ENCODE results near the gene RPL19.

The RPL19 gene

DNA sequence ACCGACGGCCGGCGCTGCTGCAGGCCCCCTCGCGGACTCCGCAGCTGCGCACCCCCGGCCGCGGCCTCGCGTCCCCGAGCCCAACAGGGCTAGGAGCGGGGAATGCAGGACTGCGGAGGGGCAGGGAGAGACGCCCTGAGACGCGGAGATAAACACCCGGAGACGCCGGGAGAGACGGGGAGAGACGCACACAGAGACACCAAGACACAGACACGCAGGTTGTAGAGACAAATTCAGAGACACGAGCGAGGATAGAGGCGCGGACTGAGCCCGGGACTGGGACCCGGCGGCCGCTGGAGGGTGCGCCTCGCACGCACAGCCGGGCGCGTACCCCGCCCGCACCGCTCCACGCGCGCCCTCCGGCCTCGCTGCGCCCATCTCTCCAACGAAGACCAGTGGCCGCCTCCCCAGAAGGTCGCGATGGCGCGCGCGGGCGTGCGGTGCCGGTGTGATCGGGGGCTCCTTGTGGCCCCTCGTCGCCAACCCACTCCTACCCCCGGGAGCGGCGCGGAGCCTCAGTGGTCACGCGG, 24.8 kb downstream of the RPL19 start:
- DNase-seq (ENCODE audit: low spot score) = no peak

DNA sequence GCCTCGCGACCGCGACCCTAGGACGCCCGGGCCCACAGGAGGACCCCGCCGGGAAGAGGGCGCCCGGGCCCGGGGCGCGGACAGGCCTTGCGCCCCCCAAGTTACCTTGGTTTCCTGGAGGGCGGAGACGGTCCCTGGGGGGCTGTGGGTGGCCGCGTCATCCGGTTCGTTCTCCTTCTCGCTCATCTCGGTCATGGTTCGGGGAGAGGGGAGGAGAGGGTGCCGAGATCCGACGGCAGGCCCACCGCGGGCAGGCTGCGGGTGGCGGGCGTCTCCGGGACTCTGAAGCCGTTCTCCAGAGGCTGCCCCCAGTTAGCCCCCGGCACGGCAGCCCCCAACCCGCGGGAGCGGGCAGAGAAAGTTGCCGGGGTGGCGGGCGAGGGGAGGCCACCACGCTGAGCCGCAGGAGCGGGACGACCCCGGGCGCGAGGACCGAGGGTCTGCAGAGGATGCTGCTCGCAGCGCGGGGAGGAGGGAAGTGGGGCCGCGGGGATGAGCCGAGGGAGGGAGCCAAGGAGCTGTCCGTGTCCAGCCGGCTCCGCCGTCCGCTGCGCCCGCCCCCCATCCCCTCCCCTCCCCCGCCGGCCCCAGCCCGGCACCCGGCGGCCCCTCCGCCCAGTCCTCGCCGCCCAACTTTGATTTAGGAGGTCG, 25.4 kb downstream of the RPL19 start, which contains the start of gene STAC2:
Gene STAC2, minus strand, starts transcription at position 638 of the 651 bp plus-strand sequence. Its CDS starts 443 bp downstream, at position 195.
- peak; percentile 59 for DNase-seq (ENCODE audit: low spot score)

DNA sequence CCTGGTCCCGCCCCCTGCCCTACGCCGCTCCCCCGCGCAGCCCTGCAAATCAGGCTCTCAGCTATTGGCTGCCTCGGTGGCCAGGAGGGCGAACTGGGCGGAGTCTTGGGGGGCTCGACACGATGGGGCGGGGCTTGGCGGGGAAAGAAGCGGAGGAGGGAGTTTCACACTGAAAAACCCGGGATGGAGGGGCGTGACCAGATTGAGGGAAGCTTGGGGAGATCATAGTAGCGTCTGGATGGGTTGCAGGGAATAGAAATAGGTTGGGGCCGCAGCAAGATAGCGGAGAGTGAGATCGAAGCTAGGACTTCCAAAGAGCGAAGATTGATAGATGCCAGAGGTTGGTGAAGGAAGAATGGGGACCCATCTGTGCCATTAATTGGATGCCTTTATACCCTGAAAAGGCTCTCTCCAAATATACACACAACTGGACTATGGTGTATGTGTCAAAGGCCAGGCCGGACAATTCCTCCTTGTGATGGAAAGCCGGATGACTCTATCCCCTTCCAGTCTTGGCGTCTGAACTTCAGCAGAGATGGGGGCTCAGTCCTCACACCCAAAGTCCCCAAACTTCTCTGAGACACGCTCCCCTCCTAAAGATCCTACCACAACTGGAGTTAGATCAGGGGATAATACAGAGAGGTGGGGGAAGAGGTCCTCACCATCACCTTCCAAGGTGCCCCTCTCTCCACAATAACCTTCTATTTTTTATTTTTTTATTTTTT, 26.0 kb downstream of the RPL19 start:
- DNase-seq (ENCODE audit: low spot score) = peak; percentile 83

DNA sequence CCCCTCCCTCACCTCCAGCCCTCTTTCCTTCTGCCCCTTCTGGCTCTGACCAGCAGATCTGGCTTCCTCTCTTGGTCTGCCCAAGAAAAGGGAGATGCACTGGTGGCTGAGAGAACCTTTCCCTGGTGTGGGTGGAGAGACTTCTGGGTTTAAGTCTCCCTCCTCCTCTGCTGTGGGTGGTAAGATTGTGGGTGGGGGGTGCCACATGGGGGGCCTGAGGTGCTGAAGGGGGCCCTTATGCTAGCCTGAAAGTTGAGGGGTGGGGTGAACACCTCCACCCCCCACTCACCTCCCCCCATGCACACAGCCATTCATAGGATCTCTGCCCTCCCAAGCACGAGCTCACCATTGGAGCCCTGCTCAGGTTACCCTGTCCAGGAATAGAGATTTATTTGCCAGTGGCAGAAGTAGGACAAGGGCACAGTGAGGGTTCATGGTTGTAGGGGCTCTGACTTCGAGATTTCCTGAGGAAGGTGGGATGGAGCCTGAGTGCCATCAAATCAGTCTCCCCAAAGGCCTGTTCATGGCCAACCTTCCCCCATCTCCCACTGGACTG, 27.4 kb downstream of the RPL19 start:
- no peak for DNase-seq (ENCODE audit: low spot score)

DNA sequence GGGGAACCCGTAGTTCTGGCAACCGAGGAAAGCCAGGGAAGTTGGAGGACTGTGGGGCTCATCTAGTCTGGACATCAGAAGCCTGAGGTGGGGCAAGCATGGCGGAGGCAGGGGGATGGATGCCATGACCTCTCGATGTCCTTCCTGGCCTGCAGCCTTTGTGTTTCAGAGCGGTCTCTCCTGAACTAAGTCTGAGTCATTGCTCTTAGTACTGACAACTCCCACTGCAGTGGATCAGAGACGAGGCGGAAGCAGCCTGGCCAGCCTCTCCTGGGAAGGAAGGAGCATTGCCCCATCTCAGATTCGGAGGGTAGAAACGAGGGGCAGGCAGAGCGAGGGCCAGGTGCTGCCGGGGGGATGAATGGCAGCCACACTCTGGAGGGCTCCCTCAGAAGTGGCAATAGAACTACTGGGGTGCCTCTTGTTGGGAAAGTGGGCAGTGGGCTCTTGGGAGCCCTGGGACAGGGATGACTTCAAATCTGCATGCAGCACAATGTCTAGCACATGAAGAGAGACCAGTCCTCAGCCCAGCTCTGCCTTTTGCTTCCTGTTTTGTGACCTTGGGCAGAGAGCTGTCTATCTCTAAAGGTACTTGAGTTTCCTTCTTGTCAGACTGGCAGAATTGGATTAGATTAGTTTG, 29.3 kb downstream of the RPL19 start:
- no peak for DNase-seq (ENCODE audit: low spot score)

DNA sequence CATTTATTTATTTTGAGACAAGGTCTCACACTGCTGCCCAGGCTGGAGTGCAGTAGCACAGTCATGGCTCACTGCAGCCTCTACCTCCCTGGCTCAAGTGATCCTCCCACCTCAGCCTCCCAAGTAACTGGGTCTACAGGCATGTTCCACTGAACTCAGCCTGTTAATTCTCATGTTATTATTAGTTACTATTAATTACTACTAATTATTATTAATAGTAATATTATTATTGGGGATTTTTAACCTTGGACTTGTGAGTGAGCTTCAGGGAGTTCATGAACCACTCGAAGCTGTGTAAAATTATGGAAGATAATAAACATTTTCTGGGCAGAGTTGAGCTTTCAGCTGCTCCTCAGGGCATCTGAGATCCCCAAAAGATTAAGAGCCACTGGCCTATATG, 30.3 kb downstream of the RPL19 start:
- no peak for DNase-seq (ENCODE audit: low spot score)

DNA sequence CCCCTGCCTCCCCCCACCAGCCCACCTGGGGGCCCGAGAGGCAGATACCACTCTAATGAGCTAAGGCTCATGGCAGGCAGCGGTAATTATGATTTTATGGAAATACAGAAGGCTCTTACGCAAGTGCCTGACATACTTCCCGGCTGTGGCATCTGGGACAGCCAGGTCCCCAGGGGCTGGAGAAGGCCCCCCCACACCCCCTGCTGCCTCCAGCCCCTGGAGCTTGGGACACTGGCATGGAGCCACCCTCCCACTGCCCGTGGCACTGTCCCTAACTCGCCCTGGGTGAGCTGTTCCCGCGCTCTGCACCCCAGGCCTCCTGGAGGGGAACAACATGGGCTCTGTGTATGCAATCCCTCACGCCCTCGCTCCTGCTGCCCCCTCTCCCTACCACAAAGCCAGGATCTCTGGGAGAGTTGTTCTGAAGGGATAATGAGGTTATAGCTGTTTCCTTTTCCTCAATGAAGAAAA, 31.0 kb downstream of the RPL19 start:
- peak; percentile 12 for DNase-seq (ENCODE audit: low spot score)

DNA sequence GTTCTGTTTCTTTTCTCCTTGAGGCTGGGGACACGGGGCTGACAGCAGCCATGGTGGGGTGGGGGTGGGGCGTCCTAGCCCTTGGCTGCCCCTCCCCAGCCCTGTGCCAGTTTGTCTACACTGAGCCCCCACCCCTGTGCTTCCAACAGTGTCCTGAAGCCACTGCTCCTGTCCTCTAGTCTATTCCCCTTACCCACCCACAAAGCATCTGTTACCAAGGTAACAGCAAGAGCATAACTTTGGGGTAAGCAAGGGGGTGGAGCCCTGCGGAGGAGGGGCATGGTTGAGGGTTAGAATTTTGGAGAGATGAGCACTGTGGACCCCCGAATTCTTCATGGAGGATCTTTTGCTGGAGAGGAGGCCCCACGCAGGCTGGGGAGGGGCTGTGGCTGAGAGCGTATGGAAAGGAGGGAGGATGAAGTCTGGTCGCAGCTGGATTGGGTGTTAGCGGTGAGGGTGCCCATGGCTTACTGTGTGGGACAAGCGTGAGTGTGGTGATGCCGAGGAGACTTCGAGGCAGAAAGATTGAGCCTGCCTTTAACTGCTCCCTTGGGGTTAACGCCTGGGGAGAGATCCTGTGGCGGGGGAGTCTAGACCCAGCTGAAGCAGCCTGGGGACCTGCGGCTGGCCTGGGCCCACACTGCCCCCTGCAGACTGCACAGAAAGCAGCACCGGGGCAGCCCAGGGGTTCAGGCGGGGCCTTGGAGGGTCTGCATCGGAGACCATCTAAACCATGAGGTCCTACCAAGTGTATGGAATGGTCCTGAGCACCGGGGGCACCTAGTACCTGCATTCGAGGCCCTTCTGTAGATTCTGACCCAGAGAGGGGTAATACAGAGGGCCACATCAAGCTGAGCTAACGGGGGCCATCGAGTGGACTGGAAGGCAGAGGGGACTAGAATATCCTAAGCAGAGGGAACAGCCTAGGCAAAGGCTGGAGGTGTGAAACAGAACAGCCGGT, 31.8 kb downstream of the RPL19 start:
- DNase-seq (ENCODE audit: low spot score) = peak; percentile 75

DNA sequence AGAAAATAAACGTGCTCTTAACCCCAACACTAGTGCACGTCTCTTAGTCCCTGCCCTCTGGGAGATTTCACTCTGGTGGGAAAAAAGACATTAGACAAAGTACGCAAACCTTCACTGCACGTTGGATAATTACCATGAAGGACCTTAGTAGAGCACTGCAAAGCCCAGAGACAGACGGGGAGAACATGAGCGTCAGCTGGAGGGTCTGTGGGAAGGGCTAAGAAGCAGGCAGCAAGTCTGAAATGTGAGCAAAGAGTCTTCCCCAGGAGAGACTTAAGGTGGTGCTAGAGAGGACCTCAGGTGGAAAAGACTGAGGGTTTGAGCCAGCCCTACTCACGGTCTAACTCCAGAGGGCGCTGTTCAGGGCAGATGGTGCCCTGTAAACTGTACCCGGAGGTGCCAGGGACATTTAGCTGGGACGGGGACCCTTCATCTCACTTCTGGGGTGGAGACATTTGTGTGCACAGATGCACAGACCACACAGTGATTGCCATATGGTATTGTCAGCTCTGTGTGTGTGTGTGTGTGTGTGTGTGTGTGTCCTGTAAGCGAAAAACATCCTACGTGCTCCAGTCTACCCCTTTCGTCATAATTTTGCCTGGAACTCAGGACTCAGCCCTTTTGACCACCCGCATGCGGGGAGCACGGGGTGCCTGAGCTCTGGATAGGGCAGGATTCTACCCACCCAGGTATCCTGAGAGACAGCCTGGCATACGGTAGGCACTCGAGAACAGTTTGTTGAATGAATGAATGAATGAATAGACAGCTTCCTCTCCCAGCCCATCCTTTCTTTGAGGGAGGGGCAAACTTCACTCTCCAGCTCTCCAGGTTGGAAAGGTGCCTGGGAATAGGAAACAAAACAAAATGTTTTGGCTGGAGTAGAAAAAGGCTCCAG, 35.7 kb downstream of the RPL19 start:
- peak; percentile 71 for DNase-seq (ENCODE audit: low spot score)

DNA sequence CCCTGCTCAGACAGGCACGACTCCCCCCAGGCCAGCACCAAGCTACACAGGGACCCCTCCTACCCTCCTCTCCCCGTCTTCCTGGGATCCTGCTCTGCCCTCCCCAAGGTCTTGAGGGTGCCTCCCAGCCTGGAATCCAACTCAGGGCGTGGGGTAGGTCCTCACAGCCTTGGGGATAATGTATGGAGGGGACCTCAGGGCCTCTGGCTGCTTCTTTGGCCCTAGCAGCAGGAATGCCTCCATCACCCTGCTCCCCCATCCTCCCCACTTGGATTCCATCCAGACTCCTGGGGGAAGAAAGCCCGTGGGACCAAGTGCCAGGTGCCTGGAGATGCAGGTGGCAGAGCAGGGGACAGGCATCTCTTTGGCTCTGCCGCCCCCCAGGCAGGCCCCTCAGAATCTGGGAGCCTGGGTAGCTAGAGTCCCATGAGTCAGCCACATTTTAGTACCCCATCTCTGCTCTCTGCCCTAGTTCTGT, 36.4 kb downstream of the RPL19 start:
- DNase-seq (ENCODE audit: low spot score) = peak; percentile 5

DNA sequence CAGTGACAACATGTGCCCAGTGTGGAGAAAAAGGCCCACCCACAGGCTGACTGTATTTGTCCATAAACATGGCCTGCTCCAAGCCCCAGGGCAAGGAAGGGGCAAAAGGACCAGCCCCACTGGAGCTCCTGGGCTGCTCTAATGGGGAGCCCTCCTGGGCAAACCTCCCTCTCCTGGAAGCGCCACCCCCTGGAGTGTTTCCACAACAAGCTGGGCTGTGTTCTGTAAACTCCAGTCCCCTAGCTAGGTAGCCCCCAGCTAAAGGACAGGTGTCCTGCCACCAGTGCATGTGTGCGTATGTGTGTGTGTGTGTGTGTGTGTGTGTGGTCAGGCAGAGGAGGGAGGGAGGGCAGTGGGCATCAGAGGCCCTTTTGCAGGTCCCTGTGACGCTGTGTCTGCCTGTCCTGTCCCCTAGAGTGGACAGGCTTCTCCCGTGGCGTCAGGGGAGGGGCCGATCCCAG, 36.9 kb downstream of the RPL19 start:
- peak; percentile 9 for DNase-seq (ENCODE audit: low spot score)

DNA sequence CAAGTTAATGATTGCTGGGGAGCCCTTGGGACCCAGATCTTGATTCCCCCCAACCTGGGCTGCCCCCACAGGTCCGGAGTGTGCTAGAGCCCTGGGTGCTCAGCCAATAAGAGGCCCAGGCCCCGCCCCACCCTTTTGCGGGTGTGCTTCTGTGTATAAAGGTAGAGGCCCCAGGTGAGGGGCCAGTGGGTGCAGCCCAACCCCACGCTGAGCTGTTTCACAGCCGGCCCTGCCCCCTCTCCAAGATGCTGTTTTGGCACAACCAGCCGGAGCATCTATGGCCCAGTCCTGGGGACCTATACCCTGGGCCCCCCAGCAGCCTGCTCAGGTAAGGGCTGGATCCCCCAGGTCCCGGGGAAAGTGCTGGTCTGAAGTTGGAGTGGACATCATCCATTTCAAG, 37.5 kb downstream of the RPL19 start:
- DNase-seq (ENCODE audit: low spot score) = no peak

DNA sequence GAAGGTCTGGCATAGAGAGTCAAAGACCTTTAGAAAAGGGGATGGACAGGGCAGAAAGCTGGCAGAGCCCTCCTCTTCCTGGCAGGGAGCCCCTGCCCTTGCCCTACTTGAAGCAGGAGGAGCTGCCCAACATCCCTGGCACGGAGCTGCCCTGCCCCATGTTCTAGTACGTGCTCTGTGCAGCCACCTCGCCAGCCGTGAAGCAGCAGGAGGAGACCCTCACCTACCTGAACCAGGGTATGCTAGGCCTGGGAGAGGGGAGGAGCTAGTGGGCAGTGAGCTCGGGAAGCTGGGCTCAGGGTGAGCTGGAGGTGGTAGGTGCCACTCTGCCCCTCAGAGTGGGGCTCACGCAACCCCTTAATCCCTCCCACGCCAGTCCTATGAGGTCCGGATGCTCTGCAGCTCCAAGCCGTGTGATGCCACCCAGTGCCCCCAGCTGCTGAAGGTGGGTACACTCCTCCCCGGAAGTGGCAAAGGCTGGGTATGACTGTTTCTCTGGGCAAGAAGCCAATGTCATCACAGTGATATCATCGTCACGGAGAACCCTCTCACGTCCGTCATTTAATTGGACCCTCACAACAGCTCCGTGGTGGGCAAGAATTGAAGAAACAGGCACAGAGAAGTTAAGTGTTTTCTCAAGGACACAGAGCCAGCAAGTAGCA, 38.4 kb downstream of the RPL19 start:
- DNase-seq (ENCODE audit: low spot score) = peak; percentile 10

DNA sequence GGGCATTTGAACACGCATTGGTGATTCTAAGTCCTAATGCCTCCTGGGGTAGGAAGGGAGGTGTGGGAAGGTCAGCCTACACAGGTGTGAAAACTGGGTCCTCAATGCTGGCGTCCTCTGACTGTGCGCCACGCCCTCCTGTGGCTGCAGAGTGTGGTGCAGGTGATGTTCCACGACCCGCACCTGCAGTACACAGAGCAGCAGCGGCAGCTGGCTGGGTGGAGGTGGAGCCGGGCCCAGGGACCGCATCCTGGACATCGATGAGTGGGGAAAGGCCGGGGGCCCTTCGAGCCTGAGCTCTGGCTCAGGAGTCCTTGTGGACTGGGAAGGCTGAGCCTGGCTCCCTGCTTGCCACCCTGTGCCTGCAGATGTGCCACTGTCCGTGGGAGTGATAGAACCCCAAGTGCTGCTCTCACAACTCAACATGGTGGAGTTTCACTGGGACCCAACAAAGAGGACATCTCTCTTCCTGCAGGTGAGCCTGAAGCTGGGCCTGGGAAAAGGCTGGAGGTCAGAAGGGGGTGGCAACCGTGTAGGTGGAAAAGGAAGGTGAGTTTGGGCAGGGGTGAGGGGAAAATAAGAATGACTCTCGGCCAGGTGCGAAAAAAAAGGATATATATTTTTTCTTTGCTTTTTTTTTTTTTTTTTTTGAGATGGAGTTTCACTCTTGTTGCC, 39.7 kb downstream of the RPL19 start:
- peak; percentile 67 for DNase-seq (ENCODE audit: low spot score)

DNA sequence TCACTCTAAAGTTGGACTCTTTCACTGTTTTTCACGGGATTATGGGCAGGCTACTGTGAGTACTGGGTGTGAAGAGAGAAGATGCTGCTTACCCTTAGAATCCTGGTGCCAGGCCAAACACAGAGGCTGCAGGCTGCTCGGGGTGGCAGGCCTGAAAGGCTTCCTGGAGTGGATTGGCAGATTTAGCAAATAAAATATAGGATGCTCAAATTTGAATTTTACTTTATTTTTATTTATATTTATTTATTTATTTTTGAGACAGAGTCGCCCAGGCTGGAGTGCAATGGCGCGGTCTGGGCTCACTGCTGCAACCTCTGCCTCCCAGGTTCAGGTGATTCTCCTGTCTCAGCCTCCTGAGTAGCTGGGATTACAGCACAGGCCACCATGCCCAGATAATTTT, 40.5 kb downstream of the RPL19 start:
- no peak for DNase-seq (ENCODE audit: low spot score)

DNA sequence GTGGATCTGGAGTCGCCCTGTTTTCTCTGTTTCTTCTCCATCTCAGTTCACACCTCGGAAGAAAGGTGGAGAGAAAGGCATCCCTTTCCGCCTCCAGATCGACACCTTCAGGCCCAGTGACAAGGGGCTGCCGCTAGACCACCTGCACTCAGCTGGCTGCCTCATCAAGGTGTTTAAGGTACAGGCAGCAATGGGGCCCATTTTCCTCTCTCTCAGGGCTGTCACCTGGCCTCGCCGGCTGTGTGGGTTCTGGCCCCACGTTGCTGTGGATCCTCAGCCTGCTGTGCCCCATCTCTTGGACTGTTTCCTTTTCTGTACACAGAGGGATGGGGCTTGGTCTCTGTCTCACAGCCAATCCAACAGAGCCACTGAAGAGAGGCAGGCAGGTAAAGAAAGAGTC, 43.1 kb downstream of the RPL19 start:
- no peak for DNase-seq (ENCODE audit: low spot score)

DNA sequence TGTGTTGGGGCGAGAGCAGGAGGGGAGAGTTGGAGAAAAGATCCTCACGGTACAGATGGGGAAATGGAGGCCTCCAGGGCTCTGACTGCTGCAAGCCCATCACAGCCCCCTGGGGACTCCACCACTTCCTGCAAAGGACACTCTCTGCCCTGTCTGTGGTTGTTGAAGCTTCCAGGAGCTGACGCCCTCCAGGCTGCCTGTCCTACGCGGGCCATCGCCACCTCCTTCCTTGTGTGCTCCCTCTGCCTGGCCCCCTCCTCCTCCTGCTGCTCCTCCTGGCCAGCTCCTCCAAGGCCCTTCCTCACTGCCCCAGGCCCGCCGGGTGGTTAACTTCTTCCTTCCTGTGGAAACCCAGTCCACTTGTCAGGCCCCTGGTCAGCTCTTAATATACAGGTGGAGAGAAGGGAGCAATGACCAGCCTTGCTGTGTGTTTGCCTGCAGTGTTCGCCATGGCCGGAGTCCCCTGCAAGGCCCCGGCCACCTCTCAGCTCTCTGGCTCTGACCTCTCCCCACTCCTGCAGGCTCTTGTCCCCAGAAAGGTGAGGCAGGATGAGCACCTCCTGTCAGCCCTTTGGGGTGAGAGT, 44.0 kb downstream of the RPL19 start:
- no peak for DNase-seq (ENCODE audit: low spot score)

All from HuH-7.5 (cell line).